Stimulated activated CD8-positive, alpha-beta memory T cell treated with anti-CD3 and anti-CD28 coated beads, Interleukin-7, amount 100 ng/mL, for 48 hours (primary cell): ENCODE results near the gene TMEM8B.

ENCODE experiments used
- DNase-seq, 2 donors: peaks; one replicate each; pipeline ENCODE4 v3.0.0-alpha.2; 2020; ENCODE audit warnings: low read depth in 1 of 2; ENCODE audit errors: extremely low read depth in 1 of 2

Gene TMEM8B

DNA sequence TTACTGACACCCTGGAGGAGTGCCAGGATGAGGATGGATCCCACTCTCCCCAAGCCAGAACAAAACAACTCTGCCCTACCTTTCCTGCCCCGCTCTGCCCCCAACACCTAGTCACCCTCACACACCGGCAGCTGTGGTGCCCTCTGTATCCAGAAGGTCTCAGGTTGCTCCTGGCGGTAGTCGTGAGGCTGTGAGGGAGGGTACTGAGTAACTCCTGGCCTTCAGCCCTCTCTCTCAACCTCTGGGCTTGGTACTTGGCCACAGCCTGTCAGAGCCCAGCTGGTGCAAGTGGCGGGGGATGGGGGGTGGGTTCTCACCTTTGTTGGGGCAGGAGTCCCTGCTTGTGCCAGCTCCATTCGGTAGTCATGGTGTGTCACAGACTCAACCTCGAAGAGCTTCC is 18.9 kb upstream of the TMEM8B start:
- DNase-seq, result no peak

DNA sequence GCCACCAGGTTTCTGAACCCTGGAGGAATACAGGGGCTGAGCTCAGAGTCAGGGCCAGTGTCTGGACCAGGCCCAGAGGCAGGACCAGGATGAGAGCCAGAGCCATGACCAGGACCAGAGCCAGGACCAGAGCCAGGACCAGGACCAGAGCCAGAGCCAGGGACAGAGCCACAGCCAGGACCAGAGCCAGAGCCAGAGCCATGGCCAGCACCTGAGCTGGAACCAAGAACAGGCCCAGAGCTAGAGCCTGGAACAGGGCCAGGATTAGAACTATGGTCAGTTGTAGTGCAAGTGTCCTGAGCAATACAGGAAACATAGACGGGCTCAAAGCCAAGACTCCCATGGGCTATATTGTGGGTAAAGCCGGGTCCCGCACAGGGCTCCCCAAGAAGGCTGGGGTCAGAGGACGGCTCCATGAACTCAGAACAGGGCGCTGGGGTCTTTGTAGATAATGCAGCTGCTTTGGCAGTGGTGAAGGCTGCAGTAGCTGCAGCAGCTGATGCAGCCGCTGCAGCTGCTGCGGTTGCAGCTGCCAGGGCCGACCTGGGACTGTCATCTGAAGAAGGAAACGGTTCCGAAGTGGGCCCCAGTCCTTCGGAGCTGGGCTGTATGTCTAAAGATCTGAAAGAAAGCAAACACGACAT is 17.5 kb upstream of the TMEM8B start:
- DNase-seq, result no peak

DNA sequence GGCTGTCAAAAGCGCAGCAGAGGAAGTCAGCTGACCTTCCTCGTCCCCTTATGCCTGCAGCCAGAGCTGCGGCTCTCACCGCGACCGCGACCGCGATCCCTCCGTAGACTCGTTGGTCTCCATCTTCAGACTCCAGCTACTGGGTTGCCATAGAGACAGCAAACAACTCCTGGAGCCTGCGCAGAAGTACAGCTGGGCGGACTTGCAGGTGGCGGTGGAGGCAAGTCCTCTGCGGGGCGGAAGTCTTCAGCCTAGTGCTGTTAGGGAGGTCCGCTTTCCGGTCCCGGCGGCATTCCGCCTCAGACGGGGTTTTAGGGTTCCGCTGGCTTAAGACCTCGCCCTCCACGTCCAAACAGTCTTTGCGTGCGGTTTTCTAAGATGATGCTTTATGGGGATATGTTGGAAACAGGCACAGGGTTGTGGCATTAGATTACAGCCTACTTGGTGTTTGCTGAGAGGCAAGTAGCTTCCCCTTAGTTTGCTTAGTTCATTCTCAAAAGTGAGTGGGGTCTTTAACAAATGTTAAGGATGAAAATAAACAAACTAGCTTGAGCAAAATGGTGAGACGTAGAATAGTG is 16.9 kb upstream of the TMEM8B start, which contains the start of gene SPAG8:
Gene SPAG8 (minus strand): TSS at position 238 of the 578 bp plus-strand sequence. CDS start 115 bp downstream, at position 123.
- peak; percentile 88 to 96 for DNase-seq

DNA sequence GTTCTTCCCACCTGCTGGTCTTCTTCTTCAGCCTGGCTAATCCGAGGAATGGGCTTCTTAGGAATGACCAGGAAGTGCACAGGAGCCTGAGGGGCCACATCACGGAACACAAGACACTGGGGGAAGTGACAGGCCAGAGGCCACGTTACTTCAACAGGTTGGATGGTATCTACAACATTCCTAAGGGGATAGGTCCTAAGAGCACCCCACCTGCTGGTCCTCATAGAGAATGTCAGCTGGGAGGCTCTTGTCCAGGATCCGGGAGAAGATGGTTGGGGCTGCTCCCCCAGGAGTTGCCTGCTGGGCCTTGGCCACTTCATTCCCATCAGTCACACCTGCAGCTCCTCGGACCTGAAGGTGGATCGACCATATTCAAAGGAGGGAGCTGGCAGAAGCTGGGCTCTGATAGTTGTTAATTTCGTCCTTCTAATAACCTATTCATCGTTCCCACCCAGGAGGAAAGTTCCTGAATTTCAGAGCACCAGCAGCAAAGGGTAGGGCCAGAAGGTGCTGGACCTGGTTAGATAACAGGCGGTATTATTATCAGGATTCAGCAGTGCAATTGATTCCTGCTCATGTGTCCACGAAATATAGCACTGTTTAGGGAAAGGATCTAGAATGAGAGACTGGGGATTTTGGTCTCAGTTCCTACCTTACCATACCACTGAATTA is 15.5 kb upstream of the TMEM8B start:
- no peak for DNase-seq

DNA sequence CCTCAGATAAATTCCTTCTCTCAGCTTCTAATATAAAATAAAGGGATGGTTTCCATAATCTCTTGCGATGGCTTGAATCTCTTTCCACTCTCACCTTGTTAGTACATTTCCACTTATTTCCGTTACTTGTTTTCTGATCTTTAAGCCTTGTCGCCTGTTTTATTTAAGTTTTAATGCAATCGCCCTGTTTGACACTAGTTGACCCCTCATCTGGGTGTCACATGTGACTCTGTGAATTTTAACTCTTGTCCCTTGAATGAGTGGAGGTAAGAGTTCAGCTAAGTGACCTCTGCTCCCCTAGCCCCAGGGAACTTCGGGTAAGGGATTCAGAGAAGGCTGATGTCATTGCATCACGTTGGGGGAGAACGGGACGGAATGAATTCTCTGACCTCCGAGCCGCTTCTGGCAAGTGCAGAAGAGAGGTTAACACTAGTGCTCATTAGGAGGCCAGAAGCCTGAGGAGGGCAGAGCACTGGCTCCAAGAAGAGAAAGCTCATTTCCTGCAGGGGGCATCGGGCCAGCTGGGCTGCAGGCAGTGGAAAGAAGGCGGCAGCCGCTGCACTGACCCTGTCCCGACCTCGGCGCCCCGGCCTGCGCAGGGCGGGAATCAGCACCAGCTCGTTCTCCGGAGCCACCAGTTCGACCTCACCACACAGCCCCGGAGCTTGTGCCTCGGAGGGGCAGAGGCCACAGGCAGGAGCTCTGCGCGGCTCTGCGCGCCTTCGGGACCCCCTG is 14.8 kb upstream of the TMEM8B start:
- DNase-seq, result peak in 1 of 2 donors; percentile 23

DNA sequence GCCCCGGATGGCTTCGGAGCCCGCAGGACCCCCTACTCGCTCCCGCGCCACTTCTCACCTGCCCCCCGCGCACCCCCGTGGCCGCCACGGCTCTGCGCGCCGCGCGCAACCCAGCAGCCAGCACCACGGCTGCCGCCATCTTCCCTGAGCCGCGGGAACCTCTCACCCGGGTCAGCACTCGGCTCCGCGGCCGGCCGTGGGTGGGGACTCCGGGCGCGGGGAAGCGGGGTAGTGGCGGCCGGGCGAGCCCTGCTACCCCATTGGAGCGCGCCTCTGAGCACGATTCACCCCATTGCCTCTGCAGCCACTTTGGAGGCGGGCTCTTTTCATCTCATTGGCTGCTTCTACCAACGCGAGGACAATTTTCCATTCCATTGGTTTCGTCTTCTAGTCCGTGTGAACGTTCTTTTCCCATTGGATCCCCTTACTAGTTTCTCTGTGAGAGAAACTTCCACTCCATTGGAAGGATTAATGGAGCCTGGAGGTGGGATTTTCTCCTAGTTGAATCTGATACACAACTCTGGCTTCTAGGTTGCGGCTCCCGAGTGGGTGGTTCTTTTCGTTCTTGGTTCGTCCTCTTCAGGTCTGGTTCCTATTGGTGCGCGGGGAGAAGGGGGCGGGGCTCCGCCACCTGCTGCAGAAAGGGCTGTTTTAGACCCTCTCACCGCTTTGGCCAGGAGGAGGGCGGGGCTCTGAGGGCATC is 14.0 kb upstream of the TMEM8B start, which contains the start of gene HINT2:
Gene HINT2 (minus strand): TSS at position 202 of the 703 bp plus-strand sequence. CDS start 63 bp downstream, at position 139.
- DNase-seq, result peak; percentile 90 to 99

DNA sequence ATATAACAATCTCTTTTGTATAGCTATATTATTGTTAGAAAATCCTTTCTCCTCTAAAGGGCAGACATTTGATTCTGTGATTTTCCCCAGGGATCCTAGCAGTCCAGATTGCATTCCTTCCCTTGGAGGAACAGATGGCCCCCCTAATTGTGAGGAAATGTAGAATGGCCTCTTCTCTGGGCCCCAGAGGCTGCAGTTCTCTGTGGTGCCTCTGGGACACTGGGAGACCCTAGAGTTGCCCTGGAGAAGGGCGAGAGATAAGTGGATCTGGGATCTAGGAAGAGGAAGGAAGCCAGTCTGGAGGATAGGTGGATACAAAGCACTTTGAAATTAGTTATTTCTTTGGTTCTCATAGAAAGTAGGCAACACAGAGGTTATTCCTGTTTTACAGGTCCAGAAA is 12.3 kb upstream of the TMEM8B start:
- no peak for DNase-seq

DNA sequence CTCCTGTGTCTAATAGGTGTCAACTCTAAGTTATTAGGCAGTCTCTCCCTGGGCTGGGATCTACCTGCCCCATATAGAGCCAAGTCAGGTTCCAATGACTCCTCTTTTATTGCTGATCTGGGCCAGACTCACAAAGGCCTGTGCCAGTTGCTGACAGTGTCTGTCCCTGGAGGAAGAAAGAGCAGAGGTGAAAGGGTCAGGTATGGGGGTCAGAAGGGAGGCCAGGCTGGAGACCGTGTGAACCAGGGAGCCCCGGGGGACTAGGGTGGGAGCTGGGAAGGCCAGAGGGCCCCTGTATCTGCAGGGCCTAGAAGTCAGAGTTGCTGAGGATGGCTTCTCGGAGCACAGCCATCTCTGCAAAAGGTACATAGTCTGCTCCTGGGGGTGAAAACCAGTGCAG is 10.7 kb upstream of the TMEM8B start:
- DNase-seq, result no peak

DNA sequence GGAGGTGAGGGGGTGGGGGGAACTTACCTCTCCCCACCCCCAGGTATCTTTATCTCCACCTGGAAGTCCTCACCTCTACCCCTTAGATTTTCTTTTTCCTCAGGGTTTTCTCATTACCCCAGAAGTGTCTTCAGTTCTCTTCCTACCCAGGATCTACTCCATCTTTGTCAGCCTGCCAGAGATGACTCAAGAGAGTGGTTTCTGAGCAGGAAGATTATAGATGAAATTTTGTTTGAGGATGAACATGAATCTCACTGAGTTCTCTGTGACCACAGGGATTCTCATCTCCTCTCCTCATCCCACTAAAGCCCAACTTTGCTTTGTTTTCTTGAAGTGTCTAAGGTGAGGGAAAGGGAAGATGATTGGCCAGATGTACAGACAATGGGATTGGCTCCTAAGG is 9.0 kb upstream of the TMEM8B start:
- DNase-seq, result no peak

DNA sequence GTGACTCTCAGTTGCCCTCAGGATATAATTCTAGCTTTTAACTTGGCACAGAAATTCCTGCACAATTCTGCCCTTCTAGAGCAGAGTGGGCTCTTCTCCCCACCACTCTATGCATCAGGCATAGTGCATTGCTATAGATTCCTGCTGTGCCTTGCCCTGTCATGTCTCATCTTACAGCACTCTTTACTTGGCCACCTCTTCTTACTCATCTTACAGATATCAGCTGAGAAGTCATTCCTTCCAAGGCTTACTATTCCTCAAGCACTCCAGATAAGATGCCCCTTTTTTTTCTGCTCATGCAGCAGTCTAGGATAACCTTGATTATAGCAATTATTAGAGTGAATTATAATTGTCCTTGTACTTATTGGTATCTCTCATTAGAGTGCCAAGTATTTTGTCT is 6.1 kb upstream of the TMEM8B start:
- DNase-seq, result no peak

DNA sequence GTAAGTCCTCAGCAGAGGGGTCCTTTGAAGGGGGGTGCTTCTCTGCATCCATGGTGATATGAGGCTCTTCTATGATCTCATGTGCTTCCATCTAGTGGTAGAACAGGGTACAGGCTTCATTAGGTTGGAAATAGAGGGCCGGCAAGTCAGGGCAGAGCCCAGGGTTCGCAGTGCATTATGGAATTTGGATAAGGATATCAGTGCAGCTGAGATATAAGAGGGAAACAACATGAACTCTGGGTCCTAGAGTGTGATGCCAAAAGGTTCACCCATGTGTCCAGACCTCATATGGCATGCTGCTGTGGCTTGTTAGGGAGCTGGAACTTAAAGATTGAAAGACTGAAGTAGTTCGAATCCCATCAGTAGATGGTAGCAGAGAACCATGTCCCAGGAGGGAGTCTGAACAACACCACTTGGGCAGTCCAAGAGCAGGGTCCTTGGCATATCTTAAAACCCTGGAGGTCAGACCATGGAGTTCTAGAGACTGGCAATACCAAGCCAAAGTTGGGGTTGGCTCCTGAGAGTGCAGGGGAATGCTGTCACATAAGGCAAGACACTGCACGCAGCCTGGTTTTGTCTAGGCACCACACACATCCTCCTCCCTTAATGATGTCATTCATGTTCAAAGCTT is 2.8 kb upstream of the TMEM8B start:
- no peak for DNase-seq

DNA sequence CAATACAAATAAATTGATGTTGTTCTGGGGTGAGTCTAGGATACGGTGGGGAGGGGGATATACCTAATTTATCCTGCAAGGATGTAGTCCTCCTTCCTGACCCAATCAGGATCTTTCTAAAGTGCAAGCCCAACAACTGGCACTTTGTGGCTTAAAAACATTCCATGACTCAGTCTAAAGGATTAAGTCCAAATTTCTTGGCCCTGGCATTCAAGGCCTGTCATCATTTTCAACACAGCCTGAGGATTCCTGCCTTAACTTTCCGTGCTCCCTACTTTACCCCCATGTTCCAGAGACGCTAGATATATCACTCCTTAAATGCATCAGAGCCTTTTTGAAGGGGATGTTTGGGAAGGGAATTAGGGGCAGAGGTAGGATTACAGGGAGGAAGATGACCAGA is 1.5 kb upstream of the TMEM8B start:
- no peak for DNase-seq

DNA sequence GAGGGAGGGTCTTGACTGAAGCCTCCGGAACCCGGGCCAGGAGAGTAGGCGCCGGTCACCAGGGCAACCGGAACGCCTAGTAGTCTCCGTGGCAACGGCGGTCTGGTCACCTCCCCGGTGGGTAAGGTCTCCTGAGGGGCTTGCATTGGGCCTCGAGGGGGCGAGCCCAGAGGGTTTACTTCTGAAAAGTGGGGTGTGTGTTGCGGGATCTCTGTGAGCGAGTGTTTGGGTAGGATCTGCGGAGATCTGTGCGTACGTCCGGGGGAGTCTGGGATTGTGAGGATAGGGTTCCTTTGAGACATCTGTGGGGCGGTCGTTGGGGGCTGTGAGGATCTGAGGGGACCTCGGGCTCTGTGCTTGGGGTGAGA is 328 bp upstream of the TMEM8B start, which contains the start of gene FAM221B:
Gene FAM221B (minus strand): TSS at position 17 of the 368 bp plus-strand sequence. CDS start 2,571 bp downstream, outside the sequence.
- no peak for DNase-seq

DNA sequence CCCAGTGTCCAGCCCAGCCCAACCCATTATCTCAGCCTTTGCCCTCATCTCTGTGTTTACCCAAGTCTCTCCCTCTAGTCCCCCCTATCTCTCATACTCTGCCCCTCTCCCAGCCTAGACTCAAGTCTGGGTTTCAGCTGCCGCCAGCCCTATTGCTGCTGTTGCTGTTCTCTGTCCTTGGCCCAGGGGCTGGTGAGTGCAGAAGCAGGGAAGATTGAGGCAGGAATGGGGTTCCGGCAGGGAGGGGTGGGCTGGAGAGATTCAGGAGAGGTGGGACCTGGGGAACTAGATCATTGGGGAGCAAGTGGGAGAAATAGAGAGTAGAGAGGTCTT is 702 bp downstream of the TMEM8B start:
- DNase-seq, result no peak

DNA sequence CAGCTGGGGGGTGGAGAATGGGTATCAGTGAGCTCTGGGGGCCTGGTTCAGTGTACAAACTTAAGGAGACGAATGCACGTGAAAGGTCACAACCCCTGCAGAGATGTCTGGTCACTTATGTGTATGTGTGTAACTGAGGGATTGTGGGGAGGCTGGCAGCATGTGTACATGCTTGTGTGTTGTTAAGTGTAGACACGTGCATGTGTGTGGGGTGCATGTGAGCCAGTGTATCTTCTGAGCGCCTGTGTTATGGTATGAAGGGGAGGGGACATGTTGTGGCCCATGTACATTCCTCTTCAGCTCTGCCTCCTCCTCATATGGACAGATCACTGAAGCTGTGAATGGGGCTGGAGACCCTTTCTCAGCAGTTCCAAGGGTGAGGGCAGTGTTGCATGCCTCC is 2.0 kb downstream of the TMEM8B start:
- no peak for DNase-seq

DNA sequence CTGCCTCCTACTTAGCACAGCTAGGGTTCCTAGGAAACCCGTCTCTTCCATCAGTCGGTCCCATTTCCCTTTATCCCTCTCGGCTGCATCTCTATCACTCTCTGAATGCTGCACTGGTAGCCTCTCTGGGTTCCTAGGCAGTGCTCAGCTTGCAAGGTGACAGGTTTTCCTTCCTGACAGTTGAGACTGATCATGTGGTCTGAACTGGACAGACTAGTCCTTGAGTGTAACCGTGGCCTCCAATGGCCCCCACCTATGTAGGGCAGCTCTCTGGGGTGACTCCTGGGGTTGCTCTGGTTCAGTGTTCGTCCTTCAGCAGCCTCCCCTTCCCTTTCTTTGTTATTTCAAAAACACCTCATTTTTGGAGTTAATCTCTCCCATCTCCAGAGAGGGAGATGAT is 3.8 kb downstream of the TMEM8B start:
- DNase-seq, result no peak

DNA sequence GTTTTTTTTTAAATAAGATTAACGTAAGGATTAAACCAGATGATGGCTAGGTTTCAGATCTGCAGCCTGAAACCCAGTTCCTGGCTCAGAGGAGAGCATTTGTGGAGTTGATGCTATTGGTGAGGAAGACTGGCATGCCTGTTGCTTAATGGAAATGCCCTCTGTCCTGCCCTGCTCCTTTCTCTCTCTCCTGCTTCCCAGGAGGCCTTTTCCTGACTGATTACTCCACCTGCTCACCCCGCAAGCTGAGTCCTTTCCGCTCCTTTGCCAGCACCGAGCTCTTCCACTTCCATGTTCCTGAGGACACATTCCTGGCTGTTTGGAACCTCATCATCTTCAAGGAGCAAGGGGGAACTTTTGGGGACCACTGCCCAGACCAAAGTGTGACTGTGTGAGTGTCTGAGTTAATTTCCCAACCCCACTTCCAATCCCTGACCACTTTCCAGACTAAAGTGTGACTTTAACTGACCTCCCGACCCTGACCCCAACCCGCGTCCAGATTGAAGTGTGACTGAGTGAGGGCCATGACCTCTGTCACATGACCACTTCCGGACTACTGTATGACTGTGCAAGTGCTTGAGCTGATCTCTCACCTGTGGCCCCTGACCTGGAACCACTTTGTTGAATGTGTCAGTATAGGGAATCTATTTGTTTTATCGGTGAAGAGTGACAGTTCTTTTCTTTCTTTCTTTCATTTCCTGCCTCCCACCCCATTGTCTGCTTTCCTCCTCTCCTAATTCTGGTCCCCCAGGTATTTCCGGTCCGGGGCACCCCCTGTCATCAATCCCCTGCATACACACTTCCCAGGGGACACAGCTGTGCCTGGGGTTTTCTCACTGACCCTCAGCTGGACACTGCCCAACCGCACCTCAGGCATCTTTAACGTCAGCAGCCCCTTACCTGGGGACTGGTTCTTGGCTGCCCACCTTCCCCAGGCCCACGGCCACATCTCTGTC is 5.5 kb downstream of the TMEM8B start:
- no peak for DNase-seq

DNA sequence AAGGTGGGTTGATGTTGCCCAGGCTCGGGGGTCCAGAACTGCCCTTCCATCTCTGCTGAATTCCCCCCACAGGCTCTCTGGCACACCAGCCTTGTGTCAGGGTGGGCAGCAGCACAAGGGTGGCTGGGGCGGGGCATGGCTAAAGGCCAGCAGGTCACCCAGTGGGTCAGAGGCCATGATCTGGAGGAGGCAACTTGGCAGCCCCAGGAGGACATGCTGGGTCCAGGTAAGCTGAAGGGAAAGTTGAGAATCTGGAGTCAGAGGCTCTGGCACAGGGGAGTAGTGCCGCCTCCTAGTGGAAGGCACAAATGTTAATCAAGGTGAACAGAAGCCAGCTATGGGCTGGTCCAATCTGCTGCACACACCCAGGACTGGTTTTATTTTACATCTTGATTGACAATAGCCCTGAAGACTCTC is 6.2 kb downstream of the TMEM8B start:
- DNase-seq, result no peak

DNA sequence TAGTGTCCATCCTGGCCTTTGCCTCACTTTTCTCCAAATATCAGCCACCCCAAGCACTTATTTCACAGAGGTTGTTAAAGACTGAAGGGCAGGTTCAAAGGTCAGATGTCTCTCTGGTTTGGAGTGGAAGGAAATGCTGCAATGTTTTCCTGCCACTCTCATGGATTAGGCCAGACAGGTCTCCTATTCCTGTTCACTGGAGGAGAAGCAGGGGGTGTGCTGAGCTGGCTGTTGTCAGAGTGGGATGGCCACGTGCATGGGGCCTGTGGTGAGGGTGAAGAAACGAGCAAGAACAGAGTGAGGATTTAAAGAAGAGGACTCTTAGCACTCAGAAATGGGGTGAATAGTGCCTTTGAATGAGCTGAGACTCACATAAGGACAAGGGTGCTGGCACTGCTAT is 6.7 kb downstream of the TMEM8B start:
- no peak for DNase-seq
